Left ventricle myocardium inferior (tissue), 1 donor: ENCODE results near the gene CHD9. TPM values are rescaled to one million over a fixed set of nuclear protein-coding genes. Genes with fewer than 3 reads are reported as not detected.

Experiments used
- DNase-seq: peaks from one replicate; pipeline ENCODE4 v3.0.0-alpha.2; 2020
- H3K27ac ChIP-seq: fragments of 200-600 bp; replicated peaks from 2 replicates; pipeline ENCODE4 v1.8.0; 2021
- H3K27me3 ChIP-seq: fragments of 200-600 bp; 2 replicates; pipeline ENCODE4 v1.8.0; 2021; ENCODE audit warnings: low read depth
- H3K36me3 ChIP-seq: fragments of 200-600 bp; 2 replicates; pipeline ENCODE4 v1.8.0; 2021
- H3K4me1 ChIP-seq: fragments of 200-600 bp; 2 replicates; pipeline ENCODE4 v1.8.0; 2021
- H3K4me3 ChIP-seq: fragments of 200-600 bp; 2 replicates; pipeline ENCODE4 v1.8.0; 2021; ENCODE audit warnings: mild to moderate bottlenecking, moderate library complexity
- H3K9me3 ChIP-seq: fragments of 200-600 bp; replicated peaks from 2 replicates; pipeline ENCODE4 v1.8.0; 2021
- CTCF ChIP-seq: fragments of 200-600 bp; IDR thresholded peaks from 2 replicates; pipeline ENCODE4 v1.8.0; 2021; ENCODE audit warnings: antibody characterized with exemption, mild to moderate bottlenecking, borderline replicate concordance
- intact Hi-C: fragments of 100-400 bp; cut with micrococcal nuclease; formaldehyde crosslinking; loops from one replicate; pipeline ENCODE4 v1.11.0; 2022
- total RNA-seq: library from RNA; stranded (reverse); fragmentation: NEBNext Ultra II Directional; extraction: Animal tissue kit (Norgen Biotek cat#: 25700); gene quantifications from one replicate; pipeline ENCODE4 v1.2.1, GENCODE V29; 2021
- donor health status: DM: no; HTN: yes; CAD: no; lungs with severe emphysema.

The CHD9 gene
- total RNA-seq, 1 donor from 2014 or later, result 38.9 TPM

- peak overlapping the region; percentile 94 for H3K27ac ChIP-seq
- H3K9me3 ChIP-seq, result no peaks in the 10 kb centered on the region
- H3K36me3 ChIP-seq, result no peaks in the 10 kb centered on the region
- intact Hi-C loops, result no loop called here
- no peak overlapping the region for H3K4me3 ChIP-seq
- H3K27me3 ChIP-seq, result no peaks in the 10 kb centered on the region
- H3K4me1 ChIP-seq, result peaks cover 98% of the 10 kb centered on the region
- TF ChIP-seq CTCF, result no peak
- DNase-seq, result no peak
Measured at GRCh38 chr16:53083119-53083518, 28.3 kb downstream of the CHD9 start.

- H3K9me3 ChIP-seq, result no peaks in the 10 kb centered on the region
- no peak for DNase-seq
- TF ChIP-seq CTCF, result no peak
- peak overlapping the region; percentile 94 for H3K27ac ChIP-seq
- no peak overlapping the region for H3K4me3 ChIP-seq
- no peaks in the 10 kb centered on the region for H3K36me3 ChIP-seq
- intact Hi-C loops, result no loop called here
- peaks cover 91% of the 10 kb centered on the region for H3K4me1 ChIP-seq
- no peaks in the 10 kb centered on the region for H3K27me3 ChIP-seq
Measured at GRCh38 chr16:53084141-53084541, 29.4 kb downstream of the CHD9 start.

GRCh38 chr16:53084746-53085334, 30.0 kb downstream of the CHD9 start:
- TF ChIP-seq CTCF, result no peak
- H3K27ac ChIP-seq, result peak overlapping the region; percentile 94
- DNase-seq, result no peak
- H3K27me3 ChIP-seq, result no peaks in the 10 kb centered on the region
- H3K9me3 ChIP-seq, result no peaks in the 10 kb centered on the region
- no peak overlapping the region for H3K4me3 ChIP-seq
- intact Hi-C loops, result no loop called here
- H3K4me1 ChIP-seq, result peaks cover 91% of the 10 kb centered on the region
- H3K36me3 ChIP-seq, result no peaks in the 10 kb centered on the region

- Histone ChIP-seq H3K27ac (peak overlapping the region; percentile 94), H3K27me3 (no peaks in the 10 kb centered on the region), H3K4me3 (no peak overlapping the region), H3K9me3 (no peaks in the 10 kb centered on the region), H3K4me1 (peaks cover 91% of the 10 kb centered on the region), H3K36me3 (no peaks in the 10 kb centered on the region)
- intact Hi-C loops, result no loop called here
- TF ChIP-seq CTCF, result no peak
- DNase-seq, result no peak
Measured at GRCh38 chr16:53085369-53085843, 30.6 kb downstream of the CHD9 start.

- Histone ChIP-seq H3K36me3 (no peaks in the 10 kb centered on the region), H3K27ac (peak overlapping the region; percentile 94), H3K4me3 (no peak overlapping the region), H3K4me1 (peaks cover 88% of the 10 kb centered on the region), H3K9me3 (no peaks in the 10 kb centered on the region), H3K27me3 (no peaks in the 10 kb centered on the region)
- DNase-seq, result no peak
- intact Hi-C loops, result no loop called here
- no peak for TF ChIP-seq CTCF
Measured at GRCh38 chr16:53085931-53086421, 31.2 kb downstream of the CHD9 start.
